PC-9 (cell line): ENCODE measurements around the gene RGS6.

Experiments used
- CTCF ChIP-seq: fragments of 200-600 bp; sonication (generic); conservative IDR thresholded peaks from 2 replicates; pipeline ENCODE4 v1.6.1; 2017; ENCODE audit warnings: mixed run types, antibody characterized with exemption, mild to moderate bottlenecking, moderate library complexity
- EZH2 ChIP-seq: fragments of 200-600 bp; sonication (generic); IDR thresholded peaks from 2 replicates; pipeline ENCODE4 v1.8.0; 2017; ENCODE audit warnings: antibody characterized with exemption, low read depth

- no peak for TF ChIP-seq EZH2
- no peak for TF ChIP-seq CTCF
Observed at GRCh38 chr14:72052356-72052755, 120.1 kb downstream of the RGS6 start.
